ENCODE results near the gene TSHZ2.
"Not testable (repeated sequence)": the region's sequence is repeated elsewhere in the genome, so short reads cannot be mapped to it uniquely, and the experiment has no call there.

The TSHZ2 gene

DNA sequence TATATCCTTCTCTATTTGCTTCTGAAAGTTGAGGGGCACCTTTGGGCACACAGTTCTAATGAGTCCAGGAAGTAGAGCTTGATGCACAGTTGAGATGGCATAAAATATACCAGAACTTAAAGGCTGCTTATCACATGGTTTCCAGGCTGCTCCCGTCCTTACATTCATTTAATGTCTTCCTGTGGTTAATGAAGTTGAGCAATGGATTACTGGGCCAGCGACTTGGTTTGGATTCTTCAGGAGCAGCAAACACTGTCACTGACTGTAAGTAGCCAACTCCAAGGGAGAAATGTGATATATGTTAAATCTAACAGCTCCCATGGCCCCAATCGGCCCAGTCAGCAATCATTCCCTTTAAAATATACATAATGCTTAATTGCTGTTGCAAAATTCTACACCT is 9.0 kb upstream of the TSHZ2 start:
- no peak overlapping the region for H3K4me3 ChIP-seq
- TF ChIP-seq, protein P1, sequence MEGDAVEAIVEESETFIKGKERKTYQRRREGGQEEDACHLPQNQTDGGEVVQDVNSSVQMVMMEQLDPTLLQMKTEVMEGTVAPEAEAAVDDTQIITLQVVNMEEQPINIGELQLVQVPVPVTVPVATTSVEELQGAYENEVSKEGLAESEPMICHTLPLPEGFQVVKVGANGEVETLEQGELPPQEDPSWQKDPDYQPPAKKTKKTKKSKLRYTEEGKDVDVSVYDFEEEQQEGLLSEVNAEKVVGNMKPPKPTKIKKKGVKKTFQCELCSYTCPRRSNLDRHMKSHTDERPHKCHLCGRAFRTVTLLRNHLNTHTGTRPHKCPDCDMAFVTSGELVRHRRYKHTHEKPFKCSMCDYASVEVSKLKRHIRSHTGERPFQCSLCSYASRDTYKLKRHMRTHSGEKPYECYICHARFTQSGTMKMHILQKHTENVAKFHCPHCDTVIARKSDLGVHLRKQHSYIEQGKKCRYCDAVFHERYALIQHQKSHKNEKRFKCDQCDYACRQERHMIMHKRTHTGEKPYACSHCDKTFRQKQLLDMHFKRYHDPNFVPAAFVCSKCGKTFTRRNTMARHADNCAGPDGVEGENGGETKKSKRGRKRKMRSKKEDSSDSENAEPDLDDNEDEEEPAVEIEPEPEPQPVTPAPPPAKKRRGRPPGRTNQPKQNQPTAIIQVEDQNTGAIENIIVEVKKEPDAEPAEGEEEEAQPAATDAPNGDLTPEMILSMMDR (IDR thresholded peaks at IDR 0.05) = no peak
- H3K27ac ChIP-seq = no peak overlapping the region
- DNase-seq (ENCODE audit: low spot score) = no peak

DNA sequence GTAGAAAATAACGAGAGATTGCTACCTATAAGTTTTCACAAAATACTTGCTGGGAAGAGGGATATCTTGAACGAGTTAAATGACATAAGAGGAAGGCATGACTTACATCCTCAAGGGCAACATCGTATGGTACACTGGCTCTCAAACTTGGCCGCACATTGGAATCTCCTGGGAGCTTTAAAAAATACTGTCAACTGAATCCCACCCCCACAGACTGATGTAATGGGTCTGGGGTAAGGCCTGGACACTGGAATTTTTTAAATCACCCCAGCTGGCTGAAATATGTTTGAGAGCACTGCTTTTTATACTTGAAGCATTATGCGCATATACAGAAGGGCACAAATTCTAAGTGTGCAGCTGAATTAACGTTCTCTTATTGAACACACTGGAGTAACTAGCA is 8.0 kb upstream of the TSHZ2 start:
- no peak overlapping the region for H3K4me3 ChIP-seq

DNA sequence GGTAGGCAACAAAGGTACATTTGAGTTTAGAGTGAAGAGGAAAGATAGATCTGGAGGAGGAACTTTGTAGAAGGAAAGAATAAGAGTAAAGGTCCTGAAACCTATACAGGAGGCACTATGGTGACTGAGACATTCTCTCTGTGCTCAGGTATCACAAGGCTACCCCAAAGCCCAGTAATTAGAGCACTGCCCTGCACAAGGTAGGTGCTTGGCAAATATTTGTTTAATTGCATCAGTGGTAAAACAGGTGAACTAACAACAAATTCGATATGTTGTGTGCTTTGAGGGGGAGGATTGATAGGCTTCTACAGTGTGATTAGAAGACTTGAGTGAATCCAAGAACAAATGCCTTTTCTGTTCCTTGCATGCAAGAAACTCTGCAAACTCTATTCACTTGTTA is 6.8 kb upstream of the TSHZ2 start:
- DNase-seq (ENCODE audit: low spot score) = no peak
- H3K27ac ChIP-seq = no peak overlapping the region
- TF ChIP-seq, protein P1 (IDR thresholded peaks at IDR 0.05) = no peak
- H3K4me3 ChIP-seq = no peak overlapping the region

More for the DNA sequence above, 8.0 kb upstream of the TSHZ2 start:
- TF ChIP-seq, protein P1 (IDR thresholded peaks at IDR 0.05) = no peak
- DNase-seq (ENCODE audit: low spot score) = no peak
- no peak overlapping the region for H3K27ac ChIP-seq

DNA sequence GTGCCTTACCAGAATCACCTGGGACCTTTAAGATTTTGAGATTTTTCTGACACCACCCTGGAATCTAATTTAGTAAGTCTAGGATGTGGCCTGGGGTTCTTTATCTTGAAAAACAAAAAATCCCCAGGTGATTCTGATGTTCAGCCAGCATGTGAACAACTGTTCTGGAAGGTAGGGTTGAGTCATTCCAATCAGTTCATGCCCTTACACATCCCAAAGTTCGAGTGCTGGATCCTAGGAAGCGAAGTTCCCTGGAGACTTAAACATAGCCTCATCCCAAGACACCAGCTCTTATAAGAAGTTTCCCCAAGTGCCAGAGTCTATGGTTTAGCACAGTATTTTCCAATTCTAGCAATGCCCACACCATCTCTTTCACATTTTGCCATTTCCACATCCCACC is 6.3 kb upstream of the TSHZ2 start:
- TF ChIP-seq, protein P1 (IDR thresholded peaks at IDR 0.05) = no peak

DNA sequence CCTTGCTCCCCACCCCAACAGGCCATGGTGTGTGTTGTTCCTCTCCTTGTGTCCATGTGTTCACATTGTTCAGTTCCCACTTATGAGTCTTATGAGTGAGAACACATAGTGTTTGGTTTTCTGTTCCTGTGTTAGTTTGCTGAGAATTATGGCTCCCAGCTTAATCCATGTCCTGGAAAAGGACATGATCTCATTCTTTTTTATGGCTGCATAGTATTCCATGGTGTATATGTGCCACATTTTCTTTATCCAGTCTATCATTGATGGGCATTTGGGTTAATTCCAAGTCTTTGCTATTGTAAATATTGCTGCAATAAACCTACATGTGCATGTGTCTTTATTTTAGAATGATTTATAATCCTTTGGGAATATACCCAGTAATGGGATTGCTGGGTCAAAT is 5.6 kb upstream of the TSHZ2 start:
- H3K27ac ChIP-seq; H3K4me3 ChIP-seq; DNase-seq (ENCODE audit: low spot score): not testable (repeated sequence)

More for the DNA sequence above, 6.3 kb upstream of the TSHZ2 start:
- no peak for DNase-seq (ENCODE audit: low spot score)
- Histone ChIP-seq H3K4me3 (no peak overlapping the region), H3K27ac (no peak overlapping the region)

DNA sequence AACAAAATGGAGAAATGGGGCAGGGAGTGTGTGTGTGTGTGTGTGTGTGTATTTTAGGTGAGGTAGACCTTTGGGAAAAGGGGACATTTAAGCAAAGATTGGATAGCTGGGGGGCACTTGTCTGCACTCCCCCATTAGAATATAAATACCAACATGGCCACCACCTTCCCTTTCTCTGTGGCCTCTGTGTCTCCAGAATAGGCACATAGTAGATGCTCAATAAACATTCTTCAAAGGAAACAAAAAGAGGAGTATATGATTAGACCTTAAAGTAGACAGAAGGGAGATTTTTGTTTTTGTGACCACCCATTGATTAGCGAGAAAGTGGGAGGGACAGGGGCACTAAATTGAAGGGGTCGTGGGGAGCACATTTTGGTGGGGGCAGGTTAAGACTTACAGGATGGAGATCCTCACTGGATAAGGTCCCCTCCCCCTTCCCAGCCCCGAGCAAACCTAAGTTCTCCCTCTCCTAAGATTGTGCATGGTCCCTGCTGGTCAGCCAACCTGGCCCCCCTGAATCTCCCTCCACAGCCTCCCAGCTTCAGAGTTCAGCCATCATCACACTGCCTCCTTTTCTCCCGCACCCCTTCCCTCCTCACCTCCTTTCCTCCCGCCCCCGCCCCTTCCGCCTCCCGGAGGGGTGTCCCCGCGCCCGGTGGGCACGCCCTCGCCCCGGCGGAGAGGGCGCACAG is 514 bp upstream of the TSHZ2 start:
- peak overlapping the region in 1 of 2 donors; percentile 73 for H3K27ac ChIP-seq
- no peak for DNase-seq (ENCODE audit: low spot score)
- peak overlapping the region; percentile 70 for H3K4me3 ChIP-seq

DNA sequence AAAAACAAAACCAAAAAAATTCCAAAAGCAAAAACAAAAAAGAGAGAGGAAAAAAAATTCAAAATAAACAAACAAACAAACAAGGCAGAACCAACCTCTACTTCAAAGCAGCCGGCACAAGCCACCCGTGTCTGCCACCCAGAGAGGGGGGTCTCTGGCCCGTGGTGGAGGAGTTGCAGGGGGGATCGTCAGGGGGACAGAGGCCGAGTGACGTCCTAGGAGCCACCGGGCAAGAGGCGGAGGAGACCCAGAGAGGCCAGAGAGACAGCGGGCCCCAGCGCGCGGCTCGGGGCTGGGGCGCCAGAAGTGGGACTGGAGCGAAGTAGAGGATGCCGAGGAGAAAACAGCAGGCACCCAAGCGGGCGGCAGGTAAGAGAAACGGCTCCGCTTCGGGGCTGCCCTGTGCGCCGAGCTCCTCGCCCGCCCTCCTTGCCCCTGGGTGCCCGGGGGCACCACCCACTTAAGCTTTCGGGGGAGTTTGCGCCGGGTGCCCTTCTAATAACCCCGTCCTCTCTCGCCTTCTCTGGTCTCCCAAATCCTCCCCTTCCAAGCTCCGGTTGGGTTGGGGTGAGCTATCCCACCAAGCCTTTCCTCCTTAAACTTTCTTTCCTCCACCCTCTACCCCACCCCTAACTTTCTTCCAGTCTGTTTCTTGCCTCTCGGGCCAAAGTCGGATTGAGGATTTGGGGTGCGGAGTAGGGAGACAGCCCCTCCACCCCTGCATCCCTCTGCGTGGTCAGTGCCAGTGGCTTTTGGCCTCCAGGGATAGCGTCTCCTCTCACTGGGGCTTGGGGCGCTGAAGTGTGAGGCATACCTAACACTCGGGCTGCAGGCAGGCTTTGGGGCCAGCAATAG is 1.0 kb downstream of the TSHZ2 start:
- H3K27ac ChIP-seq = peak overlapping the region; percentile 27 to 78
- DNase-seq (ENCODE audit: low spot score) = no peak
- TF ChIP-seq, protein P1 (IDR thresholded peaks at IDR 0.05) = no peak
- H3K4me3 ChIP-seq = peak overlapping the region; percentile 70

More for the DNA sequence above, 514 bp upstream of the TSHZ2 start:
- TF ChIP-seq, protein P1 (IDR thresholded peaks at IDR 0.05) = no peak

All from coronary artery (tissue), 2 donors.